HL-60/S4 treated with phorbol 12-myristate 13-acetate at 8.2 ng/mL for 4 days and 3 days (cell line): ENCODE results near the gene CASKIN1.

Source experiments
- in situ Hi-C: fragments of 300-500 bp; cut with MboI; formaldehyde crosslinking; loops from 2 replicates; pipeline ENCODE4 v1.15.0; 2022; ENCODE audit warnings: low sequenced_read_pairs

The CASKIN1 gene

DNA sequence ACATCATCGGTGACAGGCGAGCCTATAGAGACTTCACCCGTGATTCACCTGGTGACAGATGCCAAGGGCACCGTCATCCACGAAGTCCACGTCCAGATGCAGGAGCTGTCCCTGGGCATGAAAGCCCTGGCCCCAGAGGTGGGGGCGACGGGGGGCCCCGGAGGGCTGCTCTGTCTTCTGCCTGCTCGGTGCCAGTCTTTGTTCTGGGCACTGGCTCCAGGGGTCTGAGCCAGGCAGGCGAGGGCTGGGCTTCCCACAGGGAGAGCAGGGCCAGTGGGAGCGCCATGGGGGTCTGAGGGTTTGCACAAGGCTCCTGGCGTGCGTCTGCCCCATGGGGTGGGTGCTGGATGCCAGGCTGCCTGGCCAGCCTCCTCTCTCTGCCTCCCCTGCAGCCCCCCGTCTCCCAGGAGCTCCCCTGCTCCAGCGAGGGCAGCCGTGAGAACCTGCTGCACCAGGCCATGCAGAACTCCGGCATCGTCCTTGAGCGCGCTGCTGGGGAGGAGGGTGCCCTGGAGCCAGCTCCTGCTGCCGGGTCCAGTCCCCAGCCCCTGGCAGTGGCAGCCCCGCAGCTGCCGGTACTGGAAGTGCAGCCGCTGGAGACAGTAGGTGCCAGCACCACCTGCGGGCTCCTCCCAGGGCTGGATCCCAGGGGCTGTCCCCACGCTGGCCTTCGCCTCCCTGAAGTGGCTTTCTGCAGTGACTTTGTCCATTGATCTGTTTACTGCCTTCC, 36.8 kb upstream of the CASKIN1 start:
- in situ Hi-C loops: loop anchor here (25.0 kb wide), 1 partner anchor 96 kb away; the partner anchor contains the start of genes PKD1 and RAB26

GRCh38 chr16:2232094-2232990, 35.9 kb upstream of the CASKIN1 start:
- in situ Hi-C loops: loop anchor here (25.0 kb wide), 1 partner anchor 95 kb away; the partner anchor contains the start of genes PKD1 and RAB26

GRCh38 chr16:2231016-2231931, 34.9 kb upstream of the CASKIN1 start:
- in situ Hi-C loops: loop anchor here (25.0 kb wide), 1 partner anchor 94 kb away; the partner anchor contains the start of genes PKD1 and RAB26

DNA sequence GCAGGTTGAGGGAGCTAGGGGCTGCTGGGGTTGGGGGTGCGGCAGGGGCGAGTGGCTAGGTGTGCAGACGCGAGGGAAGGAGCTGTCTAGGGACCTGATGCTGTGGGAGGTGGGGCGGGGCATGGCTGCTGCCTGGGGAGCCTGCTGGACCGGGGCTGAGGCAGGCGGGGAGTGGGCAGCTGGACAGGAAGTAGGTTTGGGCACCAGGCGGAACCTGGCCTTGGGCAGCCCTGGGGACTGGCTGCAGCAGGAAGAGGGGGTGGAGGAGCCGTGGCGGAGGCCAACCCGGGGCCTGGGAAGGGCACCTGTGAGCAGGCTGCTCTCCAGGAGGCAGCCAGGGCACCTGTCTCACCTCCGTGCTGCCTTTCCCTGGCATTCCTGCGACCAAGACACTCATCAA, 34.0 kb upstream of the CASKIN1 start:
- in situ Hi-C loops: loop anchor here (25.0 kb wide), 1 partner anchor 93 kb away; the partner anchor contains the start of genes PKD1 and RAB26

- in situ Hi-C loops: loop anchor here (25.0 kb wide), 1 partner anchor 92 kb away; the partner anchor contains the start of genes PKD1 and RAB26
Observed at GRCh38 chr16:2229632-2230250, 33.3 kb upstream of the CASKIN1 start.

- in situ Hi-C loops: loop anchor here (25.0 kb wide), 1 partner anchor 92 kb away; the partner anchor contains the start of genes PKD1 and RAB26
Observed at GRCh38 chr16:2229091-2229490, 32.7 kb upstream of the CASKIN1 start.

DNA sequence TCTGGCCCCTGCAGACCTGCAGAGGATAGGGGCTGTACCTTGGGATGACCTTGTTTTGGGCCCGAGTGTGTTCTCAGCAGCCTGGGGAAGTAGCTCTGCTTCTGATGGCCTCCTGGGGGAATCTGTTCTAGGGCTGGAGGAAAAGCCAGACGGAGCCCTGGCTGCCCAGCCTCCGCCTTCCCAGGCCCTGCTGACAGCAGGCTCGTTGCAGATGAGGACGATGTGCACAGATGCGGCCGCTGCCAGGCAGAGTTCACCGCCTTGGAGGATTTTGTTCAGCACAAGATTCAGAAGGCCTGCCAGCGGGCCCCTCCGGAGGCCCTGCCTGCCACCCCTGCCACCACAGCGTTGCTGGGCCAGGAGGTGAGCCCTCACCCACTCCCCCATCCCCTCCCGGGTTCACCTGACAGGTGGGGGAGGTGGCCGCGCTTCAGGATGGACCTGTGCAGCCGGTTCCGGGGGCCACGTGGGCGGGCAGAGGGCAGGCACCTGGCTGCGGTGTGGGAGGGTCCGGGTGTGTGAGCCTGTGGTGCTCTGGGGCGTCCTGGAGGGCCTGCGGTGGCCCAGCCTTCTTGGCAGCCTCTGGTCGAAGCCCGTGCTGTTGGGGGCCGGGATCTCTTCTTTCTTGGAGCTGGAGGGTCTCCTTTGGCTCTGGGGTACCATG, 31.9 kb upstream of the CASKIN1 start:
- in situ Hi-C loops: loop anchor here (25.0 kb wide), 1 partner anchor 91 kb away; the partner anchor contains the start of genes PKD1 and RAB26

DNA sequence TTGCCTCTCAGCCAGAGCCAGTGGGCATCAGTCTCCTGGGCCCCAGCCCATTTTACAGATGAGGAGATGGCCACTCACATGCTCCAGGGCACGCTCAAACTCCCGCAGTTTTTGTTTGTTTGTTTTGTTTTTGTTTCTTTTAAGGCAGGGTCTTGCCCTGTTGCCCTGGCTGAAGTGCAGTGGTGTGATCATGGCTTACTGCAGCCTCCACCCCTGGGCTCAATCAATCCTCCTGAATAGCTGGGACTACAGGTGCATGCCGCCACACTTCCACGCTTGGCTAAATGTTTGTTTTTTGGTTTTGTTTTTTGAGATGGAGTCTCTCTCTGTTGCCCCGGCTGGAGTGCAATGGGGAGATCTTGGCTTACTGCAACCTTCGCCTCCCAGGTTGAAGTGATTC, 30.5 kb upstream of the CASKIN1 start:
- in situ Hi-C loops: loop anchor here (25.0 kb wide), 1 partner anchor 90 kb away; the partner anchor contains the start of genes PKD1 and RAB26

GRCh38 chr16:2226245-2226793, 29.9 kb upstream of the CASKIN1 start:
- in situ Hi-C loops: loop anchor here (25.0 kb wide), 1 partner anchor 89 kb away; the partner anchor contains the start of genes PKD1 and RAB26

DNA sequence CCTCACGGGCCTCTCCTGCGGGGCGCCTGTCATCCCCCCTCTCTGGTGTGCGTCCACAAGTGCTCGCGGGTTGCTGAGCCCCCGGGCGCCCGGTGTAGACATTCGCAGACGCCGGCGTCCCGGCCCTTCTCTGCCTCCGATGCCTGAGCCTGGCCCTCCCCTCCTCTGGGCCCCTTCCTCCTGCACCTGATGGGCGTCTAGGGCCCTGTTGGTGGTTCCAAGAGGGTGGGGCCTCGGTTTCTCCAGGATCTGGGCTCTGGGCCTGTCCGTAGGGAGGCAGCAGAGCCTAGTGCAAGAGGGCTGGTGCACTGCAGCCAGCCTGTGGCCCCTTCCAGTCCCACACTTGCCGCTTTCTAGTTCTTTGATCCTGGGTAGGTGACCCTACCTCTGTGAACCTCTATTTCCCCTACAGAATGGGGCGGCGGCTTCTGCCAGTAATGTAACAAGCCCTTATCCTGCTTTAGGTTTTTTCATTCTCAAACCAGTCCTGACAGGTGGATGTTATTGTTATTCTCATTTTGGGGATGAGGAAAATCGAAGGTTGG, 27.6 kb upstream of the CASKIN1 start:
- in situ Hi-C loops: no loop called here

- in situ Hi-C loops: no loop called here
Observed at GRCh38 chr16:2223221-2223941, 27.0 kb upstream of the CASKIN1 start, which contains the start of gene E4F1. Gene E4F1, plus strand, starts transcription at chr16:2223591. Its CDS starts 23 bp downstream, at chr16:2223614.

DNA sequence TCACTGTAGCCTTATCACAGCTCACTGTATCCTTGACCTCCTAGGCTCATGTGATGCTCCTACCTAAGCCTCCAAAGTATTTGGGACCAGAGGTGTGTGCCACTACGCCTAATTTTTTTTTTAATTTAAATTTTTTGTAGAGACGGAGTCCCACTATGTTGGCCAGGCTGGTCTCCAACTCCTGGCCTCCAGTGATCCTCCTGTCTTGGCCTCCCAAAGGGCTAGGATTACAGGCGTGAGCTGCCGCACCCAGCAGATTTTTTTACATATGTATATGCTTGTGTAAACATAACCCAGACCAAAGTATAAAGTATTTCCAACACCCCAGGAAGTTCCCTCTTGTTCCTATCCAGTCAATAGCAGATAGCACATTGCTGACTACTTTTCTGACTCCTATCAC, 19.9 kb upstream of the CASKIN1 start:
- in situ Hi-C loops: no loop called here

GRCh38 chr16:2214719-2214968, 18.2 kb upstream of the CASKIN1 start, which contains the start of gene PGP:
Gene PGP, minus strand, starts transcription at chr16:2214840. Its CDS starts 63 bp downstream, at chr16:2214777.
- in situ Hi-C loops: no loop called here

DNA sequence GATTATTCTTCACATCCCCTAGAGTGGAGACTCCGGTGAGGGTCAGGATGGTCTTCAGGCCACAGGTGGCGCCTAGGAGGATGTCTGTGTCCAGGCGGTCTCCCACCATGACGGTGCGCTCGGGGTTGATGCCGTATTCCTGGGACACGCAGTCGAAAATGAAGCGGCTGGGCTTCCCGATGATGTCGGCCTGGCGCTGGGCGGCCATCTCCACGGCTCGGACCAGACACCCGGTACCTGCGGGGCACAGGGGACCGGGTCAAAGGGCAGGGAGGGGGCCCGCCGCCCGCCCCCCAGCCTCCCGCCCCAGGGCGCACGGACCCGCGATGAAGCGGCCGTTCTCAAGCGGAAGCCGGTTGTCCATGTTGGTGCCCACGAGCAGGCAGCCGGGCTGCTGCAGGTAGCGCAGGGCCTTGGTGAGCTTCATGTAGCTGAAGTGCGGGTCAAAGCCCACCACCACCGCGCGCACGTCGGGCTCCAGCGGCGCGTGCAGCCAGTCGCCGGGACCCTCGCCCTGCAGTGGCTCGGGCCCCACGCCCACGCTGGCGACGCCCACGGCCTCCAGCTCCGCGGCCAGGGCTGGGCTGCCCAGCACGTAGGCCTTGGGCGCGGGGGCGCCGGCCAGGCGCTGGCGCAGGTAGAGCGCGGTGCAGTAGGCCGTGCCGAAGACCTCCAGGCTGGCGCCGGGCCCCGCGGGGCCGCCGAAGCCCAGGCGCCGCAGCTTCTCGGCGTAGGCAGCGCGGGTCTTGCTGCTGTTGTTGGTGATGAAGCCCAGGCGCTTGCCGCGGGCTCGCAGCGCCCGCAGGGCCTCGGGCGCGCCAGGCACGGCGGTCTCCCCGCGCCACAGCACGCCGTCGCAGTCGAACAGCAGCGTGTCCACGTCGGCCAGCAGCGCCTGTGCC, 17.7 kb upstream of the CASKIN1 start:
- in situ Hi-C loops: no loop called here

DNA sequence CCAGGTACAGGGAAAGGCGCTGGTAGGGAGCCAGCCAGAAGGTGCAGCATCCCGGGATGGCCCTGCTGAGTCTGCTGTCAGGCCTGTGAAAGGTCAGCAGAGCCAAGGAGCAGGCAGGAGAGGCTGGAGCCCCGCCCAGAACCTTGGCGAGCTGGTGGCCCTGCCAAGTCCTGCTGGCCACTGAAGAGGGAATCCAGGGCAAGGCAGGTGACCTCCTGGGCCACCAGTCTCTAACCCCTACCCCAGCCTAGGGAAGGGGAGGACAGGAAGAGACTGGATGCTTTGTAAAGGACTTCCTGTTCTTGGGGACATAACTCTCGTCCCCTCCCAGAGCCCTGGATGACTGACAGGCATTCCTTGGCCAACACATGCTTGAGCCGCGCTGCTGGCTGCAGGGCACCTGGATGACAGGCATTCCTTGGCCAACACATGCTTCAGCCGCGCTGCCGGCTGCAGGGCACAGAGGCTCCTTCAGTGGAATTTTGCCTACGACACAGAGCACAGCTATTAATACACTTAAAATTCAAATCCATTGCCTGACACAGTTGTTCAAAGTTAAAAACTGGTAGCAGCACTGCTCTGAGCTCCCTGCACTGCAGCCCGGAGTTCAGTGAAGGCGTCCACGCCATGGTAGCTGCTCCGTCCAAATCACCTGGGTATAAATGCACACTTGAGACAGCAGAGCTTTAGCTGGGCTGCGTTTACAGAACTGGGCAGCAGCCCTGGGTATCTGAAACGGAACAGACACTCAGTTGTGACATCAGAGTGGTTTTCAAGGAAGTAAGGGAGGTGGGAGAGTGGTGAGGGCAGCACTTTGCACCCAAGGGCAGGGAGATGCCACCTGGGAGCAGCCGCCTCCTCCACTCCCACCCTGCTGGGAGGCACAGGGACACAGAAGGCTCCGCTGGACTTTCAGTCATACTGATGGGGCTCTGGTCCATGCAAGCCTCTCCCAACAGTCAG, 16.2 kb upstream of the CASKIN1 start:
- in situ Hi-C loops: no loop called here

DNA sequence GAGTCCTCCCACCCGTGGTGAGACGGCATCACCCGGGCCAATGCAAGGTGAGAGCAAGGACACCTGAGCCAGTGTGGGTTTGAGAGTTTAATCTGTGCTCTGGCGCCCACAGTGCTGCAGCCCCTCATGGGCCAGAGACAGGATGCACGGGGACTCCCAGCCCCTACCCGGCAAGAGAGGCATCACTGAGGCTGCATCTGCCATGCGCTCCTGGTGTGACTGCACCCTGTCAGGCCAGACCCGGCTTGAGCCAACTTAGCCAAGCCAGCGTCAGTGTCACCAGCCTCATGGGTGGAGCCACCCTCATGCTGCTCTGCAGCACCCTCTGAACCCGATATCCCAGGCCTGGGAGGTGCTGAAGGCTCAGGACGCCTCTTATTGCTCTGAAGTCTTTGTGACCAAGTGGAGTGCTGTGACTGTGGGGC, 15.5 kb upstream of the CASKIN1 start:
- in situ Hi-C loops: no loop called here
